Peyer's patch (tissue), 4 donors: ENCODE results near the gene RUNX3. TPM values are rescaled to one million over a fixed set of nuclear protein-coding genes. Genes with fewer than 3 reads are reported as not detected.

Experiments used
- DNase-seq, 3 donors: peaks; one replicate each; pipeline ENCODE4 v3.0.0-alpha.2; 2017 to 2019
- H3K27ac ChIP-seq, 4 donors: fragments of 200-600 bp; sonication (generic); one replicate each; pipeline ENCODE4 v1.5.1; 2016 to 2019
- H3K27me3 ChIP-seq, 2 donors: fragments of 200-600 bp; sonication (generic); one replicate each; pipeline ENCODE4 v1.5.1; 2019
- H3K36me3 ChIP-seq, 3 donors: fragments of 200-600 bp; sonication (generic); one replicate each; pipeline ENCODE4 v1.5.1; 2016 to 2019
- H3K4me1 ChIP-seq, 4 donors: fragments of 200-600 bp; sonication (generic); one replicate each; pipeline ENCODE4 v1.5.1; 2016 to 2019
- H3K4me3 ChIP-seq, 4 donors: fragments of 200-600 bp; sonication (generic); 1 replicate in 3 of 4; 2 replicates in 1 of 4; pipeline ENCODE4 v1.5.1; 2016 to 2019; ENCODE audit warnings: mild to moderate bottlenecking in 1 of 4
- H3K9me3 ChIP-seq, 4 donors: fragments of 200-600 bp; sonication (generic); one replicate each; pipeline ENCODE4 v1.5.1; 2016 to 2019; ENCODE audit warnings: mild to moderate bottlenecking in 1 of 4
- POLR2A ChIP-seq, 2 donors: fragments of 450-650 bp; IDR thresholded peaks; one replicate each; pipeline ENCODE4 v1.5.1; 2017; ENCODE audit warnings: antibody characterized with exemption in 2 of 2, mild to moderate bottlenecking in 2 of 2, moderate library complexity in 2 of 2
- total RNA-seq, 4 donors: library from RNA; depleted of rRNA; stranded (reverse); fragments of >200 nt; gene quantifications; one replicate each; pipeline ENCODE4 v1.1.0, GENCODE V29; 2016
- TF ChIP-seq, protein P1 (sequence below), 6 experiments: fragments of 450-650 bp in 4 of 6; fragments of 200-600 bp in 2 of 6; sonication (generic) in 1 of 6; IDR thresholded peaks; one replicate each; pipeline ENCODE4 v1.5.1; 2017 to 2019; ENCODE audit warnings: antibody characterized with exemption in 6 of 6, mild to moderate bottlenecking in 3 of 6, moderate library complexity in 1 of 6

RUNX3 gene
- total RNA-seq, 4 donors from 2014 or later, result 2.1 to 9.9 (median 6.0) TPM

DNA sequence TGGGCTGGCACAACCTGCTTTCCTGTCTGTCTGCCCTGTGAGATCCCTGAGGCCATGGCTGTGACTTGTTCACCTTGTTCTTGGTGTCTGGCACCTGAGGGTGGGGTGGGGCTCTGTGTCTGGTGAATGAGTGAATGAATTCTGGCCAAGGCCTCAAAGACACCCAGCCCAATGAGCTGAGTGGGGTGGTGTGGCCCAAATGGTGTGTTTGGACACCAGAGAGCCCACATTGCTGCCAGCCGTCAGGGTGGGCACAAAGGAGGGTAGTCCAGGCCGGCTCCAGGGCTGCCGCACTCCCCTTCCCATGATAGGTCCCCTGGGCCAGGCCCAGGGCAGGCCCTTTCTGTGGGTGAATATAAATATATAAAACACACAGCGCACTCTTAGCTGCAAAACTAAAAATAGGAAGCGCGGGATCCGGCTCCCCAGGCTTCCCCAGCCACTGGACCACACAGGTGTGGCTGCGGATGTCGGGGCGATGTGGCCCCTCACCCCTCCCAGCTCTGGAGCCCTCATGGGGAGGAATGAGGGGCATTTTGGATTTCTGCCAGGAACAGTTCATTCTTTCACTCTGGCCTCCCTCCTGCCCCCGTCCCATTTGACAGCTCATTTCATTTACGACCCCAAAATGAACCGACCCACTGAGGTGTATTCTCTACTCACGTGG is 33.3 kb downstream of the RUNX3 start:
- Histone ChIP-seq H3K27me3 (no peaks in the 10 kb centered on the region), H3K36me3 (no peaks in the 10 kb centered on the region), H3K27ac (peak overlapping the region in 1 of 4 donors; percentile 48), H3K4me1 (peaks cover 0 to 12% (median 0%) of the 10 kb centered on the region in 4 donors), H3K9me3 (peaks cover 0 to 6% (median 0%) of the 10 kb centered on the region in 4 donors), H3K4me3 (no peak overlapping the region)
- peak in 2 of 3 donors; percentile 42 to 45 for DNase-seq
- TF ChIP-seq POLR2A (IDR thresholded peaks at IDR 0.05), result no peak
- TF ChIP-seq, protein P1, sequence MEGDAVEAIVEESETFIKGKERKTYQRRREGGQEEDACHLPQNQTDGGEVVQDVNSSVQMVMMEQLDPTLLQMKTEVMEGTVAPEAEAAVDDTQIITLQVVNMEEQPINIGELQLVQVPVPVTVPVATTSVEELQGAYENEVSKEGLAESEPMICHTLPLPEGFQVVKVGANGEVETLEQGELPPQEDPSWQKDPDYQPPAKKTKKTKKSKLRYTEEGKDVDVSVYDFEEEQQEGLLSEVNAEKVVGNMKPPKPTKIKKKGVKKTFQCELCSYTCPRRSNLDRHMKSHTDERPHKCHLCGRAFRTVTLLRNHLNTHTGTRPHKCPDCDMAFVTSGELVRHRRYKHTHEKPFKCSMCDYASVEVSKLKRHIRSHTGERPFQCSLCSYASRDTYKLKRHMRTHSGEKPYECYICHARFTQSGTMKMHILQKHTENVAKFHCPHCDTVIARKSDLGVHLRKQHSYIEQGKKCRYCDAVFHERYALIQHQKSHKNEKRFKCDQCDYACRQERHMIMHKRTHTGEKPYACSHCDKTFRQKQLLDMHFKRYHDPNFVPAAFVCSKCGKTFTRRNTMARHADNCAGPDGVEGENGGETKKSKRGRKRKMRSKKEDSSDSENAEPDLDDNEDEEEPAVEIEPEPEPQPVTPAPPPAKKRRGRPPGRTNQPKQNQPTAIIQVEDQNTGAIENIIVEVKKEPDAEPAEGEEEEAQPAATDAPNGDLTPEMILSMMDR (IDR thresholded peaks at IDR 0.05), result no peak

DNA sequence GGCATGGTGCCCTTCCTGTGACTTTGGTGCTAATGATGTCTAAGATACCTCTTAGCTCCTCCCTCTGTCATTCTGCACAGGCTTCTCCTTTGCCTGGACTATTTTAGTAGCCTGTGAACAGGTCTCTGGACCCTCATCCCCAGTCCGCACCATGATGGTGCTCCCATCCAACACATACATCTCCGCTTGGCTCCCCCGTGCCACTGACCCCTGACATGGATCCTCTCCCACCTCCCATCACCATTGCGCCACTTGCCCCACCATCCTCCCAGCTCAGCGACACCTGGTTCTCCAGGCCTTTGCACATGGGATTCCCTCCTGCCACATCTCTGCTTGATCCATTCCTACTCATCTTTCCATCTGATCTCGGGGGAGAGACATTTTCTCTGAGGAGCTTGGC is 33.9 kb downstream of the RUNX3 start:
- H3K27me3 ChIP-seq, result no peaks in the 10 kb centered on the region
- peaks cover 0 to 13% (median 0%) of the 10 kb centered on the region in 4 donors for H3K4me1 ChIP-seq
- H3K36me3 ChIP-seq, result no peaks in the 10 kb centered on the region
- H3K27ac ChIP-seq, result peak overlapping the region in 1 of 4 donors; percentile 48
- peaks cover 0 to 6% (median 0%) of the 10 kb centered on the region in 4 donors for H3K9me3 ChIP-seq
- TF ChIP-seq, protein P1 (IDR thresholded peaks at IDR 0.05), result no peak
- TF ChIP-seq POLR2A (IDR thresholded peaks at IDR 0.05), result no peak
- no peak overlapping the region for H3K4me3 ChIP-seq
- DNase-seq, result peak in 1 of 3 donors; percentile 36

DNA sequence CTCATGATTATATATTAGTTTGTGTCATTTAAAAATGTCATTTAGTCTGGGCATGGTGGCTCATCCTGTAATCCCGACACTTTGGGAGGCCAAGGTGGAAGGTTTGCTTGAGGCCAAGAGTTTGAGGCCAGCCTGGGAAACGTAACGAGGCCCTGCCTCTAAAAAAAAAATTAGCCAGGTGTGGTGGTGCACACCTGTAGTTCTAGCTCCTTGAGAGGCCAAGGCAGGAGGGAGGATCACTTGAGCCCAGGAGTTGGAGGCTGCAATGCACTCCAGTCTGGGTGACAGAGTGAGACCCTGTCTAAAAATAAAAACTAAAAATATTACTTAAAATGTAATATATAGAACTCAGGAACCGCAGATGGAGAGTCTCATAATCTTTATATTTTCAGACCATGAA is 34.6 kb downstream of the RUNX3 start:
- TF ChIP-seq POLR2A (IDR thresholded peaks at IDR 0.05), result no peak
- TF ChIP-seq, protein P1 (IDR thresholded peaks at IDR 0.05), result no peak

DNA sequence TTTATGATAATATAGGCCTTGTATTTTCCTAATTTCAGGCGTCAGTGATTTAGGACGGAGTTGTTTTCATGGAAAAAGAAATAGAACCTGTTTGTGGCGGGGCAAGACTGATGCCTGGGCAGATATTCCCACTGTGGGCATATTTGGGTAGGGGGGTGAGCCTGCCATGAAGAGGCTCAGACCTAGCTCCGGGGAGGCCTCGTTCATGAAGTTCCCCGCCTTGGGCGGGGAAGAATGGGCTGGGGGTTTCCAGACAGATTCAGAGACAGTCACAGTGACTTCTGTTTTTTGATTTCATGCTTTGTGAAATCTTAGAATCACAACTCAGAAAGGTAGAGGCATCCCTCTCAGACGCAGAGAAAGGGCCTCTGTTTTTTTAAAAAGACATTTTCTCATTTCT is 36.1 kb downstream of the RUNX3 start:
- Histone ChIP-seq H3K4me3 (no peak overlapping the region), H3K36me3 (no peaks in the 10 kb centered on the region), H3K27me3 (no peaks in the 10 kb centered on the region), H3K4me1 (peaks cover 0 to 19% (median 0%) of the 10 kb centered on the region in 4 donors), H3K27ac (peak overlapping the region in 1 of 4 donors; percentile 76), H3K9me3 (peaks cover 0 to 6% (median 0%) of the 10 kb centered on the region in 4 donors)
- peak in 2 of 3 donors; percentile 18 to 30 for DNase-seq
- TF ChIP-seq POLR2A (IDR thresholded peaks at IDR 0.05), result no peak
- TF ChIP-seq, protein P1 (IDR thresholded peaks at IDR 0.05), result no peak

More for the DNA sequence above, 34.6 kb downstream of the RUNX3 start:
- Histone ChIP-seq H3K9me3 (peaks cover 0 to 6% (median 0%) of the 10 kb centered on the region in 4 donors), H3K4me1 (peaks cover 0 to 19% (median 0%) of the 10 kb centered on the region in 4 donors), H3K27me3 (no peaks in the 10 kb centered on the region), H3K36me3 (no peaks in the 10 kb centered on the region), H3K27ac (no peak overlapping the region), H3K4me3 (no peak overlapping the region)
- DNase-seq, result no peak

DNA sequence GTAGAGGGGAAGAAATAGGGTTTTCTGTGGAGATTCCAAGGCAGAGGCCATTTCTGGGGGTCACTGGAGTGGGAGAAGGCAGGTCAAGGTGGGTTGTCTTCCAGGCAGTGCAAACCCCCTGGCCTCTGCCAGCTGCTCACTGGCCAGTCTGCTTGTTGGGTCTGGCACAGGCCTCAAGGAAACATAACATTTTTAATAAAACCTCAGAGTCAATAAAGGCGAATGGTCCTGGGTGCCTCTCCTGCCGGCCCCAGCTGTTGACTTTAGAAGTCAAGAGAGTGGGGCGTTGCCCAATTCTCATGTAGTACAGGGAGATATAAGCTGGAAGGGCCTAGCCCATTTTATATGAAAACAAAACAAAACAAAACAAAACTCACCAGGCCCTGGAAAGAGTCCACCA is 36.6 kb downstream of the RUNX3 start:
- Histone ChIP-seq H3K4me3 (no peak overlapping the region), H3K4me1 (peaks cover 0 to 18% (median 0%) of the 10 kb centered on the region in 4 donors), H3K36me3 (no peaks in the 10 kb centered on the region), H3K27me3 (no peaks in the 10 kb centered on the region), H3K9me3 (peaks cover 0 to 6% (median 0%) of the 10 kb centered on the region in 4 donors), H3K27ac (peak overlapping the region in 2 of 4 donors; percentile 65 to 76)
- DNase-seq, result peak in 2 of 3 donors; percentile 53
- TF ChIP-seq, protein P1 (IDR thresholded peaks at IDR 0.05), result no peak
- no peak for TF ChIP-seq POLR2A (IDR thresholded peaks at IDR 0.05)
